Peyer's patch (tissue), 4 donors: ENCODE data around the gene LARP1B.

Experiments used
- CTCF ChIP-seq, 6 experiments: fragments of 450-650 bp in 4 of 6; fragments of 200-600 bp in 2 of 6; sonication (generic) in 1 of 6; IDR thresholded peaks; one replicate each; pipeline ENCODE4 v1.5.1; 2017 to 2019; ENCODE audit warnings: antibody characterized with exemption in 6 of 6, mild to moderate bottlenecking in 3 of 6, moderate library complexity in 1 of 6
- POLR2A ChIP-seq, 2 donors: fragments of 450-650 bp; IDR thresholded peaks; one replicate each; pipeline ENCODE4 v1.5.1; 2017; ENCODE audit warnings: antibody characterized with exemption in 2 of 2, mild to moderate bottlenecking in 2 of 2, moderate library complexity in 2 of 2

DNA sequence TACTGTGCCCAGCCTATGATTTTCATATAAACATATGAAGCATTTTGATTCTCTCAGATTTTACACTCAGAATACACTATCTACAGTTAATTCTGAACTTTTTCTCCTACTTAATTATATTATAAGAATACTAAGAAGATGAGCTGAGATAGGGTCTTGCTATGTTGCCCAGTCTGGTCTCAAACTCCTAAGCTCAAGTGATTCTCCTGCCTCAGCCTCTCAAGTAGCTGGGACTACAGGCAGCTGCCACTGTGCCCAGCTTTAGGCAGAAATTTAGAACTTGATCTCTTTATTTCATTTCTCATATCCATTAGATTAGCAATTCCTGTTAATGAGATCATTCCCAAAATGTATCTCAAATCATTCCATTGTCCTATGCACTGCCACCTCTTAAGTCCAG is 4.7 kb upstream of the LARP1B start:
- TF ChIP-seq POLR2A (IDR thresholded peaks at IDR 0.05) (no peak), CTCF (IDR thresholded peaks at IDR 0.05) (no peak)
